ENCODE results near the gene MBLAC1. TPM values are rescaled to one million over a fixed set of nuclear protein-coding genes. Genes with fewer than 3 reads are reported as not detected.
A peak's percentile ranks its signal among the peaks of the same experiment; 100 is the strongest.

Gene MBLAC1
- total and polyA plus RNA-seq, 11 donors = 1.3 to 3.2 (median 2.0) TPM

GRCh38 chr7:100130608-100131453, 4.1 kb downstream of the MBLAC1 start:
- ATAC-seq (no peak), DNase-seq (peak; percentile 71 to 92 (median 76))
- Histone ChIP-seq H3K36me3 (no peaks in the 10 kb centered on the region), H3K4me1 (peaks cover 0 to 25% (median 15%) of the 10 kb centered on the region in 12 donors), H3K27me3 (no peaks in the 10 kb centered on the region), H3K27ac (no peak overlapping the region), H3K4me3 (peak overlapping the region in 3 of 12 donors; percentile 12 to 30 (median 18)), H3K9me3 (no peaks in the 10 kb centered on the region)
- no peak for TF ChIP-seq POLR2A (IDR thresholded peaks at IDR 0.05)
- TF ChIP-seq CTCF (IDR thresholded peaks at IDR 0.05) = peak; percentile 75 to 96 (median 86)
- WGBS, 4 donors = 12 to 15% (median 14%) methylated on average over 24 of the region's 24 CpGs
- intact Hi-C loops (cut with DNase I) = loop anchor here in 6 of 10 donors (5.0 to 10.0 kb wide), 6 partner anchors 81 to 224 kb away; partner anchors contain the start of genes PVRIG (in 5 of the 6) and PILRB (in 1 of the 6)

- H3K27ac ChIP-seq = no peak overlapping the region
- 51 to 75% (median 65%) methylated on average over 7 of the region's 7 CpGs for WGBS, 4 donors
- H3K4me3 ChIP-seq = no peak overlapping the region
- H3K4me1 ChIP-seq = peaks cover 0 to 18% (median 8%) of the 10 kb centered on the region in 12 donors
- no peaks in the 10 kb centered on the region for H3K9me3 ChIP-seq
- H3K27me3 ChIP-seq = no peaks in the 10 kb centered on the region
- intact Hi-C loops (cut with DNase I) = loop anchor here in 9 of 10 donors (2.0 to 10.0 kb wide), 9 partner anchors 80 to 223 kb away; partner anchors contain the start of genes PVRIG (in 6 of the 9) and PILRB (in 1 of the 9)
- TF ChIP-seq POLR2A (IDR thresholded peaks at IDR 0.05) = no peak
- TF ChIP-seq CTCF (IDR thresholded peaks at IDR 0.05) = no peak
- no peaks in the 10 kb centered on the region for H3K36me3 ChIP-seq
- DNase-seq = no peak
- ATAC-seq = no peak
Observed at GRCh38 chr7:100132126-100132525, 5.4 kb downstream of the MBLAC1 start.

- TF ChIP-seq POLR2A (IDR thresholded peaks at IDR 0.05) (no peak), CTCF (IDR thresholded peaks at IDR 0.05) (peak; percentile 55 to 83 (median 75))
- peak in 2 of 5 donors; percentile 51 to 52 for DNase-seq
Observed at GRCh38 chr7:100132697-100133151, 6.0 kb downstream of the MBLAC1 start.

More at GRCh38 chr7:100132697-100133151, 6.0 kb downstream of the MBLAC1 start:
- no peak overlapping the region for H3K4me3 ChIP-seq
- 20 to 27% (median 25%) methylated on average over 3 of the region's 3 CpGs for WGBS, 4 donors
- no peaks in the 10 kb centered on the region for H3K36me3 ChIP-seq
- H3K9me3 ChIP-seq = no peaks in the 10 kb centered on the region
- ATAC-seq = peak; percentile 78 to 83 (median 80)
- intact Hi-C loops (cut with DNase I) = loop anchor here in 9 of 10 donors (2.0 to 10.0 kb wide), 9 partner anchors 80 to 222 kb away; partner anchors contain the start of genes PVRIG (in 6 of the 9) and PILRB (in 1 of the 9)
- peaks cover 0 to 16% (median 7%) of the 10 kb centered on the region in 12 donors for H3K4me1 ChIP-seq
- no peaks in the 10 kb centered on the region for H3K27me3 ChIP-seq
- no peak overlapping the region for H3K27ac ChIP-seq
